Measurements from ENCODE around the gene APRT.

APRT gene

DNA sequence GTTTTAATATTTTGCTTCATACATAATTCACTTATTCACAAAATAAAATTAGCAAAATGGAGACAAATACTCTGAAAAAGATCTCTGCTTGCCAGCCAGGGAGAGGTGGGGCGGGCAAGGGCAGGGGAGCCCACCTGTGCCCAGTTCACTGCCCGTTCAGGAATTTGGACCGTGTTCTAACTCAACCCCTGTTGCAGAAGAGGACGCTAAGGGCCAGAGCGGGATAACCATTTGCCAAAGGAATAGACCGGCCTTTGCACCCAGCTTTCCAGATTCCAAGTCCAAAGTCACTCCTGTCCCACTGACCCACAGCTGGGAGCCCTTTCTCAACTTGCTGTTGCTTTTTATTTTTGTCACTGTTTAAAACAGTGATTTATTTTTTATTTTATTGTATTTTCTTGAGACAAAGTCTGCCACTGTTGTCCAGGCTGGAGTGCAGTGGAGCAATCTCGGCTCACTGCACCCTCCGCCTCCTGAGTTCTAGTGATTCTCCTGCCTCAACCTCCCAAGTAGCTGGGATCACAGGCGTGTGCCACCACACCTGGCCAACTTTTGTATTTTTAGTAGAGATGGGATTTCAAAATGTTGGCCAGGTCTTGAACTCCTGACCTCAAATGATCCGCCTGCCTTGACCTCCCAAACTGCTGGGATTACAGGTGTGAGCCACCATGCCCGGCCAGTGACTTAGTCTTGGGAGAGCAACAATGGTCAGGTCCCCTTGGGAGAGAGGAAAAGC is 24.0 kb downstream of the APRT start:
- no peak for DNase-seq (ENCODE audit: low spot score)

DNA sequence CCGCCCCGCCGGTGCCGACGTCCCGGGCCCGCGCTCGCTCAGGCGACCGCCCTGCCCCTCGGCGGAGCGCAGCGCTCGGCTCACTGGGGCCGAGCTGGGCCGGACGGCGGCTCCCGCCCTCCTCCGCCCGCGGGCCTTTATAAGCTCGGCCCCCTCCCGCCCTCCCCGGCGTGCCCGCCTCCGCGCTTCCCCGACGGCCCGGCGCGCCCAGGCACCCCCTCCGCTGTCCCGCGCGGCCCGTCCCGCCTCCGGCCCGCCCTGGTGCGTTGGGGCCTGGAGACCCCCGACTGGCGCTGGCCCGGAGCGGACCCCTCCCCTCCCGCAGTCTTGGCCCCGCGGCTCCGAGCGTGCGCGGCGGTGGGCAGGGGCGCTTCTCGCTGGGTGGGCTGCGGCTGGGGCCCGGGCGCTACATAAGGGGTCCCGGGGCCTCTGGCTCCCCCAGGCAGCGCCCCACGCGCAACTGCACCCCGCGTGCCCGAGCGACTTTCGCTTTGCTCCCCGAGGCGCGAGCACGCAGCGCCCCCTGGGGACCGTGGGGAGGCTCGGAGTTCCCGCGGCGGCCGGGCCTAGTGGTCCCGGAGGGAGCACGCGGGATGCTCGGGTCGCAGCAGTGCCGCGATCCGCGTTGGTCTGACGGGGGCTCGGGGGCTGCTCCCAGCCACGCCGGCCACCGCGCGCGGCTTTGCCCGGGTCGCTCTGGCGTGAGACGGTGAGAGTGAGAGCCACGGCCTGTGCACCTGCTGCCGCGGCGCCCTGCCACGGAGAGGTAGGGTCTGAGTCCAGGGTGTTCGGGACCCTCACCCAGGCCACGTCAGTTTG is 26.4 kb downstream of the APRT start, which contains the start of gene PIEZO1:
Gene PIEZO1, minus strand, starts transcription at position 115 of the 819 bp plus-strand sequence. CDS start 256 bp downstream, outside the sequence.
- peak; percentile 92 for DNase-seq (ENCODE audit: low spot score)

DNA sequence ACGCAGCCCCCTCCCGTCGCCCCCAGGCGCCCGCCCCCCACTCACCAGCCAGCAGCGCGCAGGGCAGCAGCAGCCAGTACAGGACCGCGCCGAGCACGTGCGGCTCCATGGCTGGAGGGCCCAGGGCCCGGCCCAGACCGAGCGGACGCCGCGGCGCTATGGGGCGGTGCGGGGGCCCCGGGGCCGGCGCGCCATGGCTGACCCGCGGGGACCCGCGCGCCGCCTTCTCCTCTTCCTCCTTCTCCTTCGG is 26.9 kb downstream of the APRT start:
- DNase-seq (ENCODE audit: low spot score), result no peak

DNA sequence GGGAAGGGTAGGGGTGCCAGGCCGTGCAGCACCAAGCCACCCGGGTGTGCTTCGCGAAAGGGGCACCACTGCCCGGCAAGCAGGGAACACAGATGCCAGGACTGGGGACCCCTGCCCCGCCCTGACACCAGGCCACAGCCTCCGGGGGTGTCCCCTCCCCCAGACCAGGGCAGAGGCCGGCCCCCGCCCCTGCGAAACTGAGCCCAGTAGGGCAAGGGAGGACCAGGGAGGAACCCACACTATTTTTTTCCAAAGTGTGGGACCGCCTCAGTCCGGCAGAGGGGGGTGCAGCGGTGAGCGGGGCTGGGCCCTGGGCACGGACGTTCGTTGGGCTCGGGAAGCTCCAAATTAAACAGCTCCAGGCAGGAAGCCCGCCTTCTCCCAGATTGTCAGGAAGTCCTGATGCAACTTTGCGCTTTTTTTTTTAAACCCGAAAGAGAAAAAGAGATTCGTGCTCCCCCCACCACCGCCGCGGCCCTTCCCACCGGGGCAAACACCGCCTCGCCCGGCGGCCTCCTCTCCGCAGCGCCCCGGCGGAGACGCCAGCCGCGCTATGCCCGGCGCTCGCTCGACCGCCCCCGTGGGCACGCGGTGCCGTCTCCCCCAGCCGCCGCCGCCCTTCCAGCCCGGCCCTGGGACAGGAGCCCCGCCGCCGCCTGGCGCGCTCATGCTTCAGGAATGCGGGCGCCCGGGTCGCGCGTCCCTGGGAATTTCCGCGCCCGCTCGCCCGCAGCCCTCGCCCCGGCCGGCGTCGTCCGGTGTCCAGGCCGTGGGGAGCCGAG is 27.5 kb downstream of the APRT start:
- peak; percentile 90 for DNase-seq (ENCODE audit: low spot score)

DNA sequence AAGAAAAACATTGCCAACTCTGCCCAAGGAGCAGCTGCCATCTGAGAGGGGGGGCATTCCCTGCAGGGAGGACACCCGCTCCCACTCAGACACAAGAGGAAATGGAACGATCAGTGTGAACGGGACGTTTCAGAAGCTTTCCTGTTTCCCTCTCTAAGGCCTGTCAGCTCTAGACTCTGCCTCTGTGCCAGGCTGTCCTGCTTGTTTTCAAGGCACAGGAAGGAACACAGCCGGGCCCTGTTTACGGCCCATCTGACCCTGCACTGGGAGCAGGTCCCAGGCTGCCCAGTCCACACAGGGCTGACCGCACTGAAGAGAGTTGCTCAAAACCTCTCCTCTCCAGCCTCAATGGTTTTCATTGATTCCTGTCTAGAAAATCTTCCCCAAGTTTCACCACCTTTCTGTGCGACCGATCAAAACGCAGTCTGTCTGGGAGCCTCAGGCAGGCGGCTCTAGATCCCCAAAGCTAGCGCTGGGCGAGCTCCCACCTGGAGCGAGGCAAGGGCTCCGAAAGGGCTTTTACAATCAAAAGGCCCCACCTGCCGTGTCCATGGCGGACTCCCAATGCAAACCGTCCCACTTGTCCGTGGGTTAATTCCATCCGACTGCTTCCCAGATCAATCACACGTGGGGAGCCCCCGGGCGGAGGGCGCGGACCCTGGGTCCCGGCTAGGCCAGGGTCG is 28.2 kb downstream of the APRT start:
- DNase-seq (ENCODE audit: low spot score), result no peak

DNA sequence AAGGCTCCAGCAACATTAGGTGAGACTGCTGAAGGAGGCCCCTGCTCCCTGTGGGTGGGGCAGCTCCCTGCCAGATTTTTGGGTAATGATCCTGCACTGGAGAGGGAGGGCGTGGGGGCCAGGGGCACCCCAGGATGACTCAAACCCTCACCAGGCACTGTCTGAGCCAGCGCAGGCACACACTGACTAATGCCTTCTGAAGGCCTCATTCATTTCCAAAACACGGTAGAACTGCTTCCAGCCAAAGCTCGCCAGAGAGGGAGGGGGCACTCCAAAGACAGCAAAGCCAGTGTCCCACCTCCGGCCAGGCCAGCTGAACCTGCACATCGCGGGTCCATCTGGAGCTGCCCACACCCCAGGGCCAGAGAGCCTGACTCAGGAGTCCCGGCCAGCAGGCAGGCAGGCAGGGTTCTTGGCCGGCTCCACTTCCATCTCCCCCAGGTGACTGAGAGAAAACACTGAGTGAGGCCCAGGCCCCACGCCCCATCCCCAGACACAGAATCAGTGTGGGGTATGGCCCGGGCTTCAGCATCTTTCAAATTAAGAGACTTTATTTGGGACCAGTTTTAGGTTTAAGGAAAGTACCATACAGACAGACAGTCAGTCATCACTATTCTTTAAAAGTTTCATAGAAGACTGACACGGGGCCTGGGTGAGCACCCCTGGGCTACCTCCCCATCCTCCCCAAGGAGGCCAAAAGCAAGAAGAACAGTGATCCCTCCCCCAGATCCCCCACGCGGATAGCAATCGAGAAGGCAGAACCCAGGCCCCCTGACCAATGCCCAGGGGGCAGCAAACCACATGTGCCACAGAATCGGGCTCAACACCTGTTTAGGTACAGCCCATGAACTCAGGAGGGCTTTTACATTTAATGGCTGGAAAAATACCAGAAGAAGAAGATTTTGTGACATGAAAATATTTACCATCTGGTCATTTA is 29.0 kb downstream of the APRT start:
- peak; percentile 90 for DNase-seq (ENCODE audit: low spot score)

DNA sequence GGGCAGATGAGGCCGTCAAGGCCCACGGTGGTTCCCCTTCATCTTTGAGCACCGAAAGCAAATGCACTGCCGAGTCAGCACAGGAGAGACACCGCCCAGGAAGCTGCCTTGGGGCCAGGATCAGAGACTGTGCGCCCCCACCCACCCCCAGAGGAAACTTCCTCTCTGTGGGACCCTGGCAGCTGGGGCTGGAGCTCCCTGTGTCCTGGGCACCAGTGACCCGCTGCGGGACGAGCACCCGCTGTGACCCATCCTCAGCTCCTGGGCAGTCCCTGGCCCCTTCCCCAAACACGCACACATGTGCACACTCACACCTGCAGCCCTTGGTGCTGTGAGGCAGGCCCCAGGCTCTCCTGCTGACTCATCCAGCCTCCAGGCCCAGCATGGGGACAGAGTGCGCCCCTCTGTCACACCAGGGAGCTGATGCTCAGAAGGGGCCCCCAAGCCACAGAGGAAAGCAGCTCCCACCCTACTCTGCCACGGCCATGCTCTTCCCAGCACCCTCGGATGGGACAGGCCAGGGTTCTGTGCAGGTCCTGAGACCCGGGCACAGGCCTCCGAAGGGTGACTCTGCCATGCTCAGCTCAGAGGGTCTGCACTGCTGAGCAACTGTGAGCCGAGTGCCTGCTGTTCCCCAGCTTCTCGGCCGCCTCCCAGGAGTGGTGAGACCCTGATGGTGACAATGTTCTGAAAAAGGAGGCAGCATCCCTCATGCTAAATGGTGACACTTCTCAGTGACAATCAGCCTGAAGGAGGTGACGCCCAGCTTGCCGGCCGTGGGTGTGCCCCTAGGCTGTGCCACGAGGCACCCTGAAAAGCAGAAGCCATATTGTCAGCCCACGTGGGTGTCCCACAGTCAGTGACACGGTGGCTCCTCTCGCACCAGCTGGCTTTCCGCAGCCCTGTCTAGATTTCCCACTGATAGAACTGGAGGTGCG is 30.3 kb downstream of the APRT start:
- DNase-seq (ENCODE audit: low spot score), result no peak

DNA sequence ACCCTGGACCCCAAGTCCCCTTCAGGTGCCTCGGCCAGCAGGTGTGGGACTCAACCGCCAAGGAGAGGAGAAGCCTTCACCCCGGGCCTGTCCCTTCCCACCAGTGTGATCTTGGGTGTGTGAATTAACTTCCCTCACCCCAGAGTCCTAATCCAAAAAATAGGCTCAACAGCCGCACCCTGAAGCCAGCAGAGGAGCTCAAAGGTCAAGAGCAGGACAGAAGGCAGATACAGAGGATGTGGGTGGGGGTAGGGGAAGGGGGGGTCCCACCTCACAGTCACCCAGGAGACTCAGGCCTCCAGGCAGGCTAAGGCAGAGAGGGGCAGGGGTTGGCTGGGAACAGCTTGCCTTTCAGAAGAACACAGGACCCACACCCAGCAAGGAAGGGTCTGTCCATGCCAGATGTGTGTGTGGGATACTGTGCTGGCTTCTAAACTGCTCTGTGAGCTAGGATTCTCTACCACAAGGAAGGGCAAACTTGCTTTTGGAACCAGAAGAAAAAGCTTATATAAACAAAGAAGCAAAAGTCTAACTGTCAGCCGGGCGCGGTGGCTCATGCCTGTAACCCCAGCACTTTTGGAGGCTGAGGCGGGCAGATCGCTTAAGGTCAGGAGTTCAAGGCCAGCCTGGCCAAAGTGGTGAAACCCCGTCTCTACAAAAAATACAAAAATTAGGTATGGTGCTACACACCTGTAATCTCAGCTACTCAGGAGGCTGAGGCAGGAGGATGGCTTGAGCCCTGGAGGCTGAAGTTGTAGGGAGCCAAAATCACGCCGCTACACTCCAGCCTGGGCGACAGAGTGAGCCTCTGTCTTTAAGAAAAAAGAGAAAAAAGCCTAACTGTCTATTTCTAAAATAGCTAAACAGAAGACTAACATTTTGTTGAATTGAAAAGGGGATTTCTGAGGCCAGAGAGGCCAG is 31.3 kb downstream of the APRT start:
- DNase-seq (ENCODE audit: low spot score), result no peak

DNA sequence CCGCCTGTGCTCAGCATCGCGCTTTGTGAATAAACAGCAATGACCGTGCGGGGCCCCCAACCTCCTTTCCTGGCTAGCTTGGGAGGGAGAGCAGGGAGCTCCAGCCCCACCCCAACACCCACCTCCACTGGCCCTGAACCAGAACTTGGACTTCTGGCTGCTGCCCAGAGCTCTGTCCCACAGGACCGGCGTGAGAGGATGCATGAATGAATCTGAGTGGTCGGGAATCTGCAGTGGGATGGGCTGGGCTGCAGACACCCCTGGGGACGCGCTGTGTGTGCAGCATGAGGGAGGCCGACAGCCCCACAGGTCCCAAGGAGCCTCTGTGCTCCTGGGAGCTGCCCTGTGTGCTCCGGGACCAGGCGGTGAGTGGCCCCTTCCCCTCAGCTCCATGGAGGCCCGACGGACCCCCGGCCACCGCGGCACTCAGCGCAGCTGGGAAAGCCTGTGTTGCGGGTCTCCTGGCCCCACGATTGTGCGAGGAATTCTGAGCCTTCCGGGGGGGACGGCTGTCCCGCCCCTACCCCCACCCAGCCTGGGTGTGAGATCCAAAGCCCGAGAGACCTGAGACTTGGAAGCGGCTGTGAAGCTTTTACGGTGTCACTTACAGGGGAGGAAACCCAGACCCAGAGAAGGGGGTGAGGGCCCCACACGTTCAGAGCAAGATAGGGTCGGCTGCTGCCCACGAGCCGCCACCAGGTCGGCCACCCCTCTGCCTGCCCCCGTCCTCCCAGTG is 32.2 kb downstream of the APRT start:
- no peak for DNase-seq (ENCODE audit: low spot score)

DNA sequence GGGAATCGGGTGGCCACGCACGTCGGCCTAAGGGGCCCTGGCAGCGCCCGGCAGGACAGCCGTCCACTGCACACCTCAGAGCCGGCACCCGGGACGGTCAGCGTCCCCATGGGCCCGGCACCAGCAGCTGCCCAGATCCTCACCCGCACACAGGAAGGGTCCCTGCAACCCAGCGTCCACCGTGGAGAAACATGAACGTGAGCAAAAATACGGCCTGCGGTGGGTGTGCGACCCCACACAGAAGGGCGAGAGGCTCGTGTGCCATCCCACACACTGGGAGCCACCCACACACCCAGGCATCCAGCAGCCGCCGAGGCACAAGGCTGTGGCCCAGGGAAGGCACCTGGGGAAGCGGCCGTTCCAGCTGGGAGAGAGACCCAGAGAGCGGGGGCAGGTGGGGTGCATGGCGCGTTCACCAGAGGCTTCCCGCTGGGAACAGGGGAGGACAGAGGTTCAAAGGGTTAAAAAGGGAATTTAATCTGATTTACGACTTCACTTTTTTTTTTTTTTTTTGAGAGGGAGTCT is 33.1 kb downstream of the APRT start:
- DNase-seq (ENCODE audit: low spot score), result no peak

DNA sequence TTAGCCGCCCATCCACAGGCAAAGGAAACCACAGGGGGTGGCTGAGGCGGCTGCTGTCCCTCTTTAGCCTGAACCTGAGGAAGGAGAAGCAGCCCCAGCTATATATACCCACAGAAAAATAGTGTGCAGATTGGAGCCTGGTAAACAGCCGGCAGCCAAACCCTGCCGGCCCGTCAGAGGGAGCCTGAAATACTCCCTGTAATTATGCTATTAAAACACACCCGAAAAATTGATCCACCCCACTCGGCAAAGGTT is 33.5 kb downstream of the APRT start:
- DNase-seq (ENCODE audit: low spot score), result no peak

DNA sequence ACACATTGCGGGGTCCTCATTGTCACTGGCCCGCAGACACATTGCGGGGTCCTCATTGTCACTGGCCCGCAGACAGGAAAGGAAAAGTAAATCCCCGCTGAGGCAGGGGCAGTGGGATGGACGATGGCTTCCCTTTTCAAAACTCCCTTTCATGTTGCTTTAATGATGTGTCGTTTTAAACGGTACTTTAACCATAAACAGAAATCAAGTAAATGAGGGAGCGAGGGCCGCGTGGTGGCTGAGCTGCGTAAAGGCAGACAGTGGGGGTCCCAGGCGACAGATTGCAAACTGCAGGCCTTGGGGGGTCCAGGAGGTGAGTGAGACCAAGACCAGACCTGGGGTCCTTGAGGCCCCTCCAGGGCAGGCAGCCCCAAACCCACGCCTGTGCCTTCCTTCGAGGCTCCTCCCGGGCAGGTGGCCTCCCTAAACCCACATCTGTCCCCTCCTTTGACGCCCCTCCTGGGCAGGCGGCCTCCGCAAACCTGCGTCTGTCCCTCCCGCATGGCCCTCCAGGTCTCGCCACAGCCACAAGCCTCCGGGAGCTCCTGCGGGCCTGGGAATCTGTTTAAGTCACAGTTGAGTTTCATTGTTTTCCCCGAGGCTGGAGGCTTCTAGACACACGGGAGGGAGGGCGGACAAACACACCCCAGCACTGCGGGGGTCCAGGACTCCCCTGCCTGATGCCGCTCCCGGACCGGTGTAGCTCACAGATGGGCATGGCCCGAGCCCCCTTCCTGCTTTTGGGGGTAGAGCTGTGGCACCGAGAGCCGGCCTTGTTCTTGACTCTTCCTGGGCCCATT is 34.1 kb downstream of the APRT start:
- DNase-seq (ENCODE audit: low spot score), result no peak

DNA sequence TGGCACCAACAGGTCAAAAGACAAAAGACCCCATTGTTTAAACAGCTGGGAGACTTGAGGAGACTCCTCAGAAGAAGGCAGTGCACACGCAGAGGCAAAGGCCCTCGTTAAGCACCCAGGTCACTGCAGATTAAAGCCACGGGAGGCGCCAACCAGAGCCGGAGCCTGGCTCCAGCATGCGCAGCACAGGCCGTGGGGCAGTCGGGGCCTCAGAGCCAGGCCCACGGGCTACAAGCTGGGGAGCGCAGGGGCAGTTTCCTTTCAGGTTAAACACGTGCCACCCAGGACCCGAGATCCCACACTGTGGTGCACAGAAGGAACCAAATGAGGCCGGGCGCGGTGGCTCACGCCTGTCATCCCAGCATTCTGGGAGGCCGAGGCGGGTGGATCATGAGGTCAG is 35.9 kb downstream of the APRT start:
- no peak for DNase-seq (ENCODE audit: low spot score)

DNA sequence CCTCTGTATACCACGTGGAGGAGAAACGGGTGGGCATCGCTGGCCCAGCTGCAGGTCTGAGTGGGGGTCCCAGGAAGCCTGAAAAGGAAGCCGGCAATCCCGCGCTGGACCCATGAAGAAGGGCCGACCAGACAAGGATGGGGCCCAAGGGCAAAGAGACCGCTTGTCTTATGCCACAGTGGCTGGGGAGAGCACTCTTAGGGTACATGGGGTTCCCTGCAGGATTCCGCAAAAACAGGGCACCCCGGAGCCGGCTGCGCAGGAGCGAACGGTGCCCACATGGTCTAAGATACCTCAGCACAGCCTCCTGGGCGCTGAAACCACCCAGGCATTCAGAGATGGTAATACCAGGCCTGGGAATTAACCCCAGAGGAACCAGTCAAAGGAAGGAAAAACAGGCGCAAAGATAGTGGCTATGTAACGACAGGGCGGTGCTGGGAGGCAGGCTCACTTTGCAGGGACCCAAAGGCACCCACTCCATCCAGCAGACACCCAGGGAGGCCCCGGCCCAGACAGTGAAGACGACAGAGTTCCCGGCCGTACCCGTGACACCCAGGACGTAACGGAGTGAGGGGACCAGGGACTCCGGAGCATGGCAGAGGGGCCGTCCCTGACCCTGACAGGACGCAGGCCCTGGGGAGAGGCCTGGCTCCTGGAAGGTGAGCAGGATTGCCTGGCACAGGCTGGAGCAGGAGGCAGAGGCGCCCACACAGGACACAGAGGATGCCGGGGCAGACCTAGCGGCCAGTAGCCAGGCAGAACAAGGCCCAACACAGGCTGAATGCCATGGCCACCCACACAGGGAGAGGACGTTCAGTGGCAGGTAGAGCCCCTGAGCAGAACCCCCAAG is 37.0 kb downstream of the APRT start:
- no peak for DNase-seq (ENCODE audit: low spot score)

DNA sequence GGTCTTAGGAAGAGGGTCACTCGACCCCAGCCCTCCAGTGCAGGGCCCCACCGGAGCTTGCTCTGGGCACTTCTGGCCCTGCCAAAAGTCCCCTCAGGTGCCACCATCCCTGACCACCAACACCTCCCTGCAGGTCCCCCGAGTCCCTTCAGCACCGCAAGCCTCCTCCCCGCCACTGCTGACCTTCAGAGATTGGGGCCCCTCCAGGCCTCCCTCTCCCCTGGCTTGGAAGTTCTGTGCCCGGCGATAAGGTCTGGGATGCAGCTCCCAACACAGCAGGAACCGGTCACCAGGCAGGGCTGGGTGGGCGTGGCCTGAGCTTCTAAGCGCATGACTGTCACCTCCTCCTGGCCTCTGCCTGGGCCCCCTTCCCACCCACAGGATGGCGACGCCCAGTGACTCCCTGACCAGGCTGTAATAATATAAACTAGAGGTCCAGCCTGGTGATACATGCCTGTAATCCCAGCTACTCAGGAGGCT is 37.9 kb downstream of the APRT start:
- DNase-seq (ENCODE audit: low spot score), result peak; percentile 59
